Measurements from ENCODE around the gene MEGF11. TPM values are rescaled to one million over a fixed set of nuclear protein-coding genes. Genes with fewer than 3 reads are reported as not detected.

The MEGF11 gene
- total RNA-seq, 2 donors from 2014 or later = not detected

DNA sequence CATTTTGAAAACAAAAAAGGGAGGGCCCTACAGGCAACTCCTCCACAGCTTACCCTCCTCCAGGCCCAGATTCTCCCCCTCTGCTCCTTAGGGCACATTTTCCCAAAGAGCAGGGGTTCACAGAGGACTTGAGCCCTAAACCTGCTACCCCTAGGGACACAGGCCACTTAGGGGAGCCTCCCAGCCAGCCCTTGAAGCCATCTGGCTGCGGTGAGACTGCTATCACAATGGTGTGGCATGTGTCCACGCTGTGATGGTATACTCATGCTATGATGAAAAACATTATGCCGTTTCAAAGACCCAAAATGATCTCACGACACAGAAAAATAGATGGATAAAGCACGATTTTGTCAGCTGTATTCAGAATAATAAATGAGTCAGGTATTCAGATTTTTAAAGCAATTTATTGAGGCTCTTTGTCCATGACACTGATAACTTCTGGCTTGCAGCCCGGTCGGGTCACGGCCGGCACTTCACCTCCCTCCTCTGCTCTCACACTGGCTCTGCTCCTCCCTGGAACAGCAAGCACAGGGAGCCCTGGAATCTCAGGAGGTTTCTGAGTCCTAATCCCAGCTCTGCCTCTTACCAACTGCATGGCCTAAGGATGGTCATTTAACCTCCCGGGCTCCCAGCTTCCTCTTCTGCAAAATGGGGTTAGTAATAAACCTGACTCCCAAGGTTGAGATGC, 115.3 kb downstream of the MEGF11 start:
- Histone ChIP-seq H3K4me3 (no peak overlapping the region), H3K27ac (no peak overlapping the region), H3K4me1 (peaks cover 0 to 19% of the 10 kb centered on the region in 2 donors), H3K36me3 (no peaks in the 10 kb centered on the region), H3K27me3 (no peaks in the 10 kb centered on the region), H3K9me3 (no peaks in the 10 kb centered on the region)
- TF ChIP-seq, protein P1, sequence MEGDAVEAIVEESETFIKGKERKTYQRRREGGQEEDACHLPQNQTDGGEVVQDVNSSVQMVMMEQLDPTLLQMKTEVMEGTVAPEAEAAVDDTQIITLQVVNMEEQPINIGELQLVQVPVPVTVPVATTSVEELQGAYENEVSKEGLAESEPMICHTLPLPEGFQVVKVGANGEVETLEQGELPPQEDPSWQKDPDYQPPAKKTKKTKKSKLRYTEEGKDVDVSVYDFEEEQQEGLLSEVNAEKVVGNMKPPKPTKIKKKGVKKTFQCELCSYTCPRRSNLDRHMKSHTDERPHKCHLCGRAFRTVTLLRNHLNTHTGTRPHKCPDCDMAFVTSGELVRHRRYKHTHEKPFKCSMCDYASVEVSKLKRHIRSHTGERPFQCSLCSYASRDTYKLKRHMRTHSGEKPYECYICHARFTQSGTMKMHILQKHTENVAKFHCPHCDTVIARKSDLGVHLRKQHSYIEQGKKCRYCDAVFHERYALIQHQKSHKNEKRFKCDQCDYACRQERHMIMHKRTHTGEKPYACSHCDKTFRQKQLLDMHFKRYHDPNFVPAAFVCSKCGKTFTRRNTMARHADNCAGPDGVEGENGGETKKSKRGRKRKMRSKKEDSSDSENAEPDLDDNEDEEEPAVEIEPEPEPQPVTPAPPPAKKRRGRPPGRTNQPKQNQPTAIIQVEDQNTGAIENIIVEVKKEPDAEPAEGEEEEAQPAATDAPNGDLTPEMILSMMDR (IDR thresholded peaks at IDR 0.05) = no peak
- no peak for DNase-seq (ENCODE audit: low spot score)

- H3K27me3 ChIP-seq = no peaks in the 10 kb centered on the region
- H3K36me3 ChIP-seq = no peaks in the 10 kb centered on the region
- H3K9me3 ChIP-seq = no peaks in the 10 kb centered on the region
- H3K4me1 ChIP-seq = peaks cover 0 to 22% of the 10 kb centered on the region in 2 donors
- H3K4me3 ChIP-seq = no peak overlapping the region
- TF ChIP-seq, protein P1 (IDR thresholded peaks at IDR 0.05) = no peak
- H3K27ac ChIP-seq = no peak overlapping the region
- DNase-seq (ENCODE audit: low spot score) = no peak
These were observed 116.6 kb downstream of the MEGF11 start for GRCh38 chr15:66136948-66137347.

- H3K27me3 ChIP-seq = no peaks in the 10 kb centered on the region
- TF ChIP-seq, protein P1 (IDR thresholded peaks at IDR 0.05) = no peak
- H3K36me3 ChIP-seq = no peaks in the 10 kb centered on the region
- no peaks in the 10 kb centered on the region for H3K9me3 ChIP-seq
- no peak for DNase-seq (ENCODE audit: low spot score)
- peaks cover 0 to 22% of the 10 kb centered on the region in 2 donors for H3K4me1 ChIP-seq
- no peak overlapping the region for H3K4me3 ChIP-seq
- no peak overlapping the region for H3K27ac ChIP-seq
These were observed 117.9 kb downstream of the MEGF11 start for GRCh38 chr15:66135664-66136063.

DNA sequence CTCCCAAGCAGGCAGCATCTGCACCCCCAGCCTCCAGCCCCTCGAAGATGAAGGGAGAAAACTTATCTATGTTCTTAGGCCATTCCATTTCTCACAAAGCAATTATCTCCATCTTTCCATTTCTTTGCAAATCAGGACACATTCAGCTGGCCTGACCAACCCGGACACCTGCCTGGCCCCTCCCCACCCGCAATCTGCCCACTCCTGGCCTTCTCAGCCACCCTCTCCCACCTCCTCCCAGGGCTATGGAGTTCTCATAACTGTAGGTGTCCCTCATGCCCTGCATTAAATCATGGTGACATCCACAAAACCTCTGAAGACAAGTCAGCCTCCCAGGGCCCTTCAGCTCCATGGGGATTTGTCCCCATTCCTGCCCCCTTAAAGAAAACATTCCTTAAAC, 119.3 kb downstream of the MEGF11 start:
- Histone ChIP-seq H3K27ac (no peak overlapping the region), H3K4me1 (peaks cover 0 to 22% of the 10 kb centered on the region in 2 donors), H3K4me3 (no peak overlapping the region), H3K36me3 (no peaks in the 10 kb centered on the region), H3K27me3 (no peaks in the 10 kb centered on the region), H3K9me3 (no peaks in the 10 kb centered on the region)
- DNase-seq (ENCODE audit: low spot score) = no peak
- TF ChIP-seq, protein P1 (IDR thresholded peaks at IDR 0.05) = no peak

DNA sequence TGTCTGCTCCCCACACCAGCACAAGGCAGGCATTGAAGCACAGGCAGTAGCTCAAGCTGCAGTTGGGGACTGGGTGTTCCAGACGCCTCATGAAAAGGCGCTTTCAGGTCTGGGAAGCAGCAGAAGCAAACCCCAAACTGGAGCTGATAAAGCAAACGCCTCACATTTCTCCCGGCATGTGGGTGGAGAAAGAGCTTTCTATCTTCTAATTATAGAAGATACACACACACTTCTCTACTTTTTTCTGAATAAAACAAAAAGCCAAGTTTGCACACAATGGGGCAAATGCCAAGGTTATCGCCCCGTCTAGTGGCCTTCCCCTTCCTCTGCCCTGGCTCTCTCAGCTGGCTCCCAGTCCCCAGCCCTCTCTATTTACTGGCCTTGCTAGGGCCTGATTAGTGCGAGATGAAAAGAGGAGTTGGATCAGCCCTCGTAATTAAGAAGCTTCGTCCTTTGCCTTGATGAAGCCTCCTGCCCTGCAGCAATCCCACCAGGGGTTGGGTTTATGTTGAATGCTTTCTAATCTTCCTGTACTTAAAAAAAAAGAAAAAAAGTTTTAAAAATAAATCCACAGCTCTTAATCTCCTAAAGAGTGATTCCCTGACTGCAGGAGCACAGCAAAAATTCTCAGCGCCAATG, 120.2 kb downstream of the MEGF11 start:
- no peak for DNase-seq (ENCODE audit: low spot score)
- TF ChIP-seq, protein P1 (IDR thresholded peaks at IDR 0.05) = no peak
- H3K9me3 ChIP-seq = no peaks in the 10 kb centered on the region
- no peak overlapping the region for H3K27ac ChIP-seq
- H3K4me3 ChIP-seq = no peak overlapping the region
- no peaks in the 10 kb centered on the region for H3K27me3 ChIP-seq
- H3K36me3 ChIP-seq = no peaks in the 10 kb centered on the region
- peaks cover 0 to 14% of the 10 kb centered on the region in 2 donors for H3K4me1 ChIP-seq

All from right atrium auricular region (tissue), 2 donors.